Thoracic aorta (tissue), 2 donors: ENCODE data around the gene MAN2A2. TPM values are rescaled to one million over a fixed set of nuclear protein-coding genes. Genes with fewer than 3 reads are reported as not detected.

ENCODE experiments used
- ATAC-seq: fragments of 150-250 bp; one replicate; pipeline ENCODE4 v1.8.0; 2017; ENCODE audit warnings: low read depth; ENCODE audit not compliant: insufficient number of reproducible peaks, low FRiP score
- DNase-seq: peaks from one replicate; pipeline ENCODE4 v3.0.0-alpha.2; 2020; ENCODE audit warnings: low spot score
- H3K27ac ChIP-seq, 2 donors: fragments of 200-600 bp; sonication (generic); 1 replicate in 1 of 2; 2 replicates in 1 of 2; pipeline ENCODE4 v1.5.1; 2016; ENCODE audit warnings: mild to moderate bottlenecking in 2 of 2, moderate library complexity in 2 of 2
- H3K27me3 ChIP-seq: fragments of 200-600 bp; sonication (generic); replicated peaks from 2 replicates; pipeline ENCODE4 v1.6.0; 2016; ENCODE audit warnings: mild to moderate bottlenecking; ENCODE audit not compliant: insufficient read depth
- H3K36me3 ChIP-seq: fragments of 200-600 bp; sonication (generic); one replicate; pipeline ENCODE4 v1.5.1; 2016
- H3K4me1 ChIP-seq, 2 donors: fragments of 200-600 bp; sonication (generic); 1 replicate in 1 of 2; 2 replicates in 1 of 2; pipeline versions ENCODE4 v1.5.1 to v1.6.0; 2016; ENCODE audit warnings: low read depth in 2 of 2, mild to moderate bottlenecking in 1 of 2; ENCODE audit not compliant: control insufficient read depth in 1 of 2
- H3K4me3 ChIP-seq: fragments of 200-600 bp; sonication (generic); 2 replicates; pipeline ENCODE4 v1.5.1; 2016; ENCODE audit warnings: mild to moderate bottlenecking
- H3K9me3 ChIP-seq: fragments of 200-600 bp; sonication (generic); 2 replicates; pipeline ENCODE4 v1.5.1; 2016
- CTCF ChIP-seq: fragments of 200-600 bp; sonication (generic); IDR thresholded peaks from one replicate; pipeline ENCODE4 v1.5.1; 2019; ENCODE audit warnings: antibody characterized with exemption
- total RNA-seq, 2 donors: library from RNA; depleted of rRNA; stranded (reverse); fragments of >200 nt; gene quantifications; one replicate each; pipeline versions ENCODE4 v1.1.0 to v1.2.3, GENCODE V29; 2016

Gene MAN2A2
- total RNA-seq = 10 to 100 TPM; 59.7 to 68.4 TPM

GRCh38 chr15:90902840-90903732, at the start of gene MAN2A2:
Gene MAN2A2, plus strand, starts transcription at chr15:90903302. Its CDS starts 906 bp downstream, at chr15:90904208.
- ATAC-seq = peak; percentile 39
- Histone ChIP-seq H3K9me3 (no peaks in the 10 kb centered on the region), H3K27ac (peak within 1 kb of the TSS; percentile 90 to 93), H3K27me3 (no peaks in the 10 kb centered on the region), H3K4me1 (peaks cover 15 to 19% of the 10 kb centered on the region in 2 donors), H3K4me3 (peak within 1 kb of the TSS; percentile 89), H3K36me3 (peaks cover 28% of the 10 kb centered on the region)
- no peak for TF ChIP-seq CTCF
- no peak for DNase-seq

DNA sequence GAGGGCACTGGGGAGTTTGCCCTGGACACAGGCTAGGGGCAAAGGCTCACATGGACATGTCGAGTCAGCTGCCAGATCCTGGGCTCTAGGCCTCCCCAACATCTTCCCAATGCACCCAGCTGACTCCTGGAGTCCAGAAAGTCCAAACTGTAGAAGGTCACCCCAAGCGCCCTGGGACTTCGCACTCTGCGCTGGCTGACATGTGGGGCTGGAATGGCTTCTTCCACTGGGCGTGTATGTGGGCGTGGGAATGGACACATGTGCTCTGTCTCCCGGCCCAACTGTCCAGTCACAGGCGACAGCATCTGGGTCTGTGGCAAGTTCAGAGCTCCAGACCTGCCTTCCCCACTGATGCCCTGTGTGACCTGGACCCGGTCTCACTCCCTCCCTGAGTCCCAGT, 48.0 kb upstream of the MAN2A2 start:
- H3K4me3 ChIP-seq = no peak overlapping the region
- no peaks in the 10 kb centered on the region for H3K27me3 ChIP-seq
- H3K27ac ChIP-seq = no peak overlapping the region
- H3K4me1 ChIP-seq = no peaks in the 10 kb centered on the region
- no peaks in the 10 kb centered on the region for H3K9me3 ChIP-seq
- ATAC-seq (no peak), DNase-seq (no peak)
- H3K36me3 ChIP-seq = no peaks in the 10 kb centered on the region
- no peak for TF ChIP-seq CTCF

GRCh38 chr15:90857337-90857736, 45.8 kb upstream of the MAN2A2 start:
- no peak for ATAC-seq

DNA sequence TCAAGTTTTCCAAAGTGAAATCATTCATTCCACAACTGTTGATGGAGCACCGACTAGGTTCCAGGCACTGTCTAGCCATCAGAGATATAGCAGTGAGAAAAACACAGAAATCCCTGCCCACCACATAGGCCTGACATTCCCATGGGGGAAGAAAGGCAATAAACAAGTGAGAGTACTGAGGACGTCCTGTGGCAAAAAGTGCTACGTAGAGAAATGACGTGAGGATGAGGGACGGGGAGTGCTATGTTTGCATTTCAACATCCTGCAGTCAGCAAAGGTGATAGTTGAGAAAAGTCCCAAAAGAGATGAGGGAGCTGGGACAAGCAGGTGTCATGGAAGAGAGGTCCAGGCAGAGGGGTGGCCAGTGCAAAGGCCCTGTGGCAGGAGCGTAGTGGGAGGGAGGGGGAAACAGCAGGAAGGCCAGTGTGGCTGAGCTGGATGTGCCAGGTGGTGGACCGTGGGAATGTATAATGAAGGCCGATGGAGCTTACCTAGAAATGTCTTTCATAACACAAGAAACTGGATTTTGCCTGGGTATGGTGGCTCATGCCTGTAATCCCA, 45.1 kb upstream of the MAN2A2 start:
- TF ChIP-seq CTCF = no peak
- no peaks in the 10 kb centered on the region for H3K36me3 ChIP-seq
- no peak overlapping the region for H3K4me3 ChIP-seq
- no peaks in the 10 kb centered on the region for H3K9me3 ChIP-seq
- DNase-seq = no peak
- H3K27ac ChIP-seq = no peak overlapping the region
- H3K4me1 ChIP-seq = no peaks in the 10 kb centered on the region
- H3K27me3 ChIP-seq = no peaks in the 10 kb centered on the region
- ATAC-seq = no peak

More at GRCh38 chr15:90857337-90857736, 45.8 kb upstream of the MAN2A2 start:
- H3K9me3 ChIP-seq = no peaks in the 10 kb centered on the region
- no peak for DNase-seq
- no peak for TF ChIP-seq CTCF
- no peaks in the 10 kb centered on the region for H3K36me3 ChIP-seq
- H3K27me3 ChIP-seq = no peaks in the 10 kb centered on the region
- no peaks in the 10 kb centered on the region for H3K4me1 ChIP-seq
- H3K27ac ChIP-seq = no peak overlapping the region
- no peak overlapping the region for H3K4me3 ChIP-seq
